ENCODE data around the gene PRR18. TPM values are rescaled to one million over a fixed set of nuclear protein-coding genes. Genes with fewer than 3 reads are reported as not detected.

PRR18 gene
- total and polyA plus RNA-seq, 2 of the 13 experiments (the other 11 are each of a cell fraction or from before 2014, with no cell fraction given), result 0.04 TPM

DNA sequence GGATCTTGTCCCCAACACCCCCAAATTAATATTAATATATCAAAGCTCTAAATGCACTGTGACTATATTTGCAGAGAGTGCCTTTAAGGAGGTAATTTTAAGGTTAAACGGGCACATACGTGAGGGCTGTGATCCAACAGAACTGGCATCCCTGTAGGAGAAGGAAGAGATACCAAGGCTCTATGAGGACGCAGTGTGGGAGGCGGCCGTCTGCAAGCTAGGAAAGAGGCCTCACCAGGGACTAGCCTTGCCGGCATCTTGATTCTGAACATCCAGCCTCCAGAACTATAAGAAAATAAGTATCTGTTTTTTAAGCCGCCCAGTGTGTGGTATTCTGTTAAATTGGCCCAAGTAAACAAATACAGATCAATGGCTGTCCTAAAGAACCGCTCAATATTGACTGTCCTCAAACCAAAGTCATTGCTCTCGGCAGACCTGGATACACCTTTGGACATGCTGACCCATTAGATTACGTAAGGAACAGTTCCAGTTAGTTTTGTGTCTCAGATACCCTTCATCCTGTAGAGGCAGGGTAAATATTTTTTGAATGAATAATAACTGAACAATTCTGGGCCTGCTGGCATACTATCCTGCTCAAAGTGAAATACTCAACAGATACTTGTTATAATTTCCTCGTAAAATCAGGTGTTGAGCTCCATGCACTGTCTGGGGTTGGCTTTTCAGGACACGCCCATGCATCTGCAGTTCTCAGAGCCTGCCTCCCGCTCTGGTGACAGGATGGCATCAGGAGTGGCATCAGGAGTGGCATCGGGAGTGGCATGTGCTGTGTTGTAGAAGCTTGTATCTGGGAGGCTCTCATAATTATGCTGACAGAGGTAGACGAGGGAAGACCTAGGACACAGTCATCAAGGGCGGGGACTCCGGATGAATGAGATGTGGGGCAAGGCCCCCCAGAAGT, 6.3 kb downstream of the PRR18 start:
- Histone ChIP-seq H3K9ac (ENCODE audit: insufficient read depth, low read depth, low read length) (no peak overlapping the region), H4K20me1 (ENCODE audit: insufficient read depth, low read length) (no peaks in the 10 kb centered on the region), H3K27me3 (ENCODE audit: control insufficient read depth in 1 of 2, insufficient read depth in 2 of 2, low read length in 2 of 2) (peaks cover 3 to 43% of the 10 kb centered on the region in 2 experiments; a peak in 4 of 5 replicates), H3K36me3 (replicated peaks in 1 of 2; ENCODE audit: control insufficient read depth in 1 of 2, insufficient read depth in 2 of 2, low read length in 2 of 2) (no peaks in the 10 kb centered on the region), H3K27ac (ENCODE audit: extremely low read length, insufficient read depth, low read length) (no peak overlapping the region), H3K9me3 (ENCODE audit: low read length) (no peaks in the 10 kb centered on the region), H2AFZ (ENCODE audit: low read length) (no peak overlapping the region), H3K4me2 (ENCODE audit: low read depth, low read length) (peak overlapping the region; percentile 14; the same call in 1 of the 2 replicates), H3K4me1 (ENCODE audit: insufficient read depth, low read length) (peaks cover 30% of the 10 kb centered on the region), H3K79me2 (ENCODE audit: insufficient read depth, low read length) (no peaks in the 10 kb centered on the region), H3K4me3 (replicated peaks in 1 of 3; ENCODE audit: insufficient read depth in 1 of 3, low read depth in 2 of 3, low read length in 3 of 3) (no peak overlapping the region)
- no peak for FAIRE-seq
- ChIA-PET POLR2A (no interaction called here), CTCF (ENCODE audit: low intra/inter-chr PET ratio, low total read pairs) (no interaction called here)
- WGBS (ENCODE audit: low lambda C conversion rate), result 28% methylated on average over 17 of the region's 17 CpGs
- BruUV-seq (replicated peaks), result no TSS peak
- in situ Hi-C loops (cut with HindIII; ENCODE audit: extremely low pct_ligation_motif_present, low pct_unique_long_range_greater_than_20kb), result no loop called here
- DNase-seq (ENCODE audit: low spot score), result peak; percentile 40
- intact Hi-C loops (cut with micrococcal nuclease; ENCODE audit: unreplicated experiment), result no loop called here
- peak; percentile 61 for ATAC-seq
- TF ChIP-seq, protein P1, sequence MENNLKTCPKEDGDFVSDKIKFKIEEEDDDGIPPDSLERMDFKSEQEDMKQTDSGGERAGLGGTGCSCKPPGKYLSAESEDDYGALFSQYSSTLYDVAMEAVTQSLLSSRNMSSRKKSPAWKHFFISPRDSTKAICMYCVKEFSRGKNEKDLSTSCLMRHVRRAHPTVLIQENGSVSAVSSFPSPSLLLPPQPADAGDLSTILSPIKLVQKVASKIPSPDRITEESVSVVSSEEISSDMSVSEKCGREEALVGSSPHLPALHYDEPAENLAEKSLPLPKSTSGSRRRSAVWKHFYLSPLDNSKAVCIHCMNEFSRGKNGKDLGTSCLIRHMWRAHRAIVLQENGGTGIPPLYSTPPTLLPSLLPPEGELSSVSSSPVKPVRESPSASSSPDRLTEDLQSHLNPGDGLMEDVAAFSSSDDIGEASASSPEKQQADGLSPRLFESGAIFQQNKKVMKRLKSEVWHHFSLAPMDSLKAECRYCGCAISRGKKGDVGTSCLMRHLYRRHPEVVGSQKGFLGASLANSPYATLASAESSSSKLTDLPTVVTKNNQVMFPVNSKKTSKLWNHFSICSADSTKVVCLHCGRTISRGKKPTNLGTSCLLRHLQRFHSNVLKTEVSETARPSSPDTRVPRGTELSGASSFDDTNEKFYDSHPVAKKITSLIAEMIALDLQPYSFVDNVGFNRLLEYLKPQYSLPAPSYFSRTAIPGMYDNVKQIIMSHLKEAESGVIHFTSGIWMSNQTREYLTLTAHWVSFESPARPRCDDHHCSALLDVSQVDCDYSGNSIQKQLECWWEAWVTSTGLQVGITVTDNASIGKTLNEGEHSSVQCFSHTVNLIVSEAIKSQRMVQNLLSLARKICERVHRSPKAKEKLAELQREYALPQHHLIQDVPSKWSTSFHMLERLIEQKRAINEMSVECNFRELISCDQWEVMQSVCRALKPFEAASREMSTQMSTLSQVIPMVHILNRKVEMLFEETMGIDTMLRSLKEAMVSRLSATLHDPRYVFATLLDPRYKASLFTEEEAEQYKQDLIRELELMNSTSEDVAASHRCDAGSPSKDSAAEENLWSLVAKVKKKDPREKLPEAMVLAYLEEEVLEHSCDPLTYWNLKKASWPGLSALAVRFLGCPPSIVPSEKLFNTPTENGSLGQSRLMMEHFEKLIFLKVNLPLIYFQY (CRISPR knock-in tag; IDR thresholded peaks at IDR 0.05; ENCODE audit: borderline replicate concordance), result peak; percentile 95
- TF ChIP-seq SAP130 (CRISPR knock-in tag; IDR thresholded peaks at IDR 0.05; ENCODE audit: low read depth), result 0 out of 2 replicates have a peak, but pooled peaks have one; percentile 17
- TF ChIP-seq NR2F6 (IDR thresholded peaks at IDR 0.05), result peak; percentile 19; the same call in 1 of the 2 replicates
- no peak for TF ChIP-seq NR2F6 (CRISPR knock-in tag; IDR thresholded peaks at IDR 0.05)
- no peak for TF ChIP-seq SOX6 (IDR thresholded peaks at IDR 0.05)
- peak; percentile 80 for TF ChIP-seq SOX6 (CRISPR knock-in tag; IDR thresholded peaks at IDR 0.05)
- no peak for TF ChIP-seq ZNF782 (CRISPR knock-in tag; IDR thresholded peaks at IDR 0.05; ENCODE audit: borderline replicate concordance)
- TF ChIP-seq KDM6A (CRISPR knock-in tag; IDR thresholded peaks at IDR 0.05; ENCODE audit: low read depth), result no peak
- no peak for TF ChIP-seq ZNF674 (CRISPR knock-in tag; IDR thresholded peaks at IDR 0.05; ENCODE audit: low read depth)
- peak; percentile 55 for TF ChIP-seq PITX1 (CRISPR knock-in tag; IDR thresholded peaks at IDR 0.05)
- TF ChIP-seq KAT2B (IDR thresholded peaks at IDR 0.05; ENCODE audit: borderline replicate concordance, low read depth, low read length), result peak; percentile 81
- peak; percentile 48; the same call in 1 of the 2 replicates for TF ChIP-seq RCOR2 (CRISPR knock-in tag; IDR thresholded peaks at IDR 0.05)
- TF ChIP-seq, protein P2, sequence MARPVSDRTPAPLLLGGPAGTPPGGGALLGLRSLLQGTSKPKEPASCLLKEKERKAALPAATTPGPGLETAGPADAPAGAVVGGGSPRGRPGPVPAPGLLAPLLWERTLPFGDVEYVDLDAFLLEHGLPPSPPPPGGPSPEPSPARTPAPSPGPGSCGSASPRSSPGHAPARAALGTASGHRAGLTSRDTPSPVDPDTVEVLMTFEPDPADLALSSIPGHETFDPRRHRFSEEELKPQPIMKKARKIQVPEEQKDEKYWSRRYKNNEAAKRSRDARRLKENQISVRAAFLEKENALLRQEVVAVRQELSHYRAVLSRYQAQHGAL (CRISPR knock-in tag; IDR thresholded peaks at IDR 0.05; ENCODE audit: not compliant biosample characterization), result no peak
- no peak for TF ChIP-seq ZNF564 (CRISPR knock-in tag; IDR thresholded peaks at IDR 0.05)
- TF ChIP-seq, protein P3, sequence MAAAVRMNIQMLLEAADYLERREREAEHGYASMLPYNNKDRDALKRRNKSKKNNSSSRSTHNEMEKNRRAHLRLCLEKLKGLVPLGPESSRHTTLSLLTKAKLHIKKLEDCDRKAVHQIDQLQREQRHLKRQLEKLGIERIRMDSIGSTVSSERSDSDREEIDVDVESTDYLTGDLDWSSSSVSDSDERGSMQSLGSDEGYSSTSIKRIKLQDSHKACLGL (CRISPR knock-in tag; IDR thresholded peaks at IDR 0.05), result no peak
- no peak for TF ChIP-seq ZNF619 (CRISPR knock-in tag; IDR thresholded peaks at IDR 0.05)
- TF ChIP-seq SKI (IDR thresholded peaks at IDR 0.05; ENCODE audit: partially characterized antibody), result peak; percentile 74
- TF ChIP-seq, protein P4, sequence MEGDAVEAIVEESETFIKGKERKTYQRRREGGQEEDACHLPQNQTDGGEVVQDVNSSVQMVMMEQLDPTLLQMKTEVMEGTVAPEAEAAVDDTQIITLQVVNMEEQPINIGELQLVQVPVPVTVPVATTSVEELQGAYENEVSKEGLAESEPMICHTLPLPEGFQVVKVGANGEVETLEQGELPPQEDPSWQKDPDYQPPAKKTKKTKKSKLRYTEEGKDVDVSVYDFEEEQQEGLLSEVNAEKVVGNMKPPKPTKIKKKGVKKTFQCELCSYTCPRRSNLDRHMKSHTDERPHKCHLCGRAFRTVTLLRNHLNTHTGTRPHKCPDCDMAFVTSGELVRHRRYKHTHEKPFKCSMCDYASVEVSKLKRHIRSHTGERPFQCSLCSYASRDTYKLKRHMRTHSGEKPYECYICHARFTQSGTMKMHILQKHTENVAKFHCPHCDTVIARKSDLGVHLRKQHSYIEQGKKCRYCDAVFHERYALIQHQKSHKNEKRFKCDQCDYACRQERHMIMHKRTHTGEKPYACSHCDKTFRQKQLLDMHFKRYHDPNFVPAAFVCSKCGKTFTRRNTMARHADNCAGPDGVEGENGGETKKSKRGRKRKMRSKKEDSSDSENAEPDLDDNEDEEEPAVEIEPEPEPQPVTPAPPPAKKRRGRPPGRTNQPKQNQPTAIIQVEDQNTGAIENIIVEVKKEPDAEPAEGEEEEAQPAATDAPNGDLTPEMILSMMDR (CRISPR knock-in tag; IDR thresholded peaks at IDR 0.05), result no peak

Measured in HepG2 (cell line).